Stimulated activated CD8-positive, alpha-beta memory T cell treated with anti-CD3 and anti-CD28 coated beads, Interleukin-4, amount 100 ng/mL, for 24 hours (primary cell): Measurements from ENCODE around the gene CDX1.

Experiments used
- DNase-seq: peaks from one replicate; pipeline ENCODE4 v3.0.0-alpha.2; 2020; ENCODE audit warnings: low read depth

Gene CDX1

GRCh38 chr5:150146862-150147601 lies 19.5 kb upstream of the CDX1 start:
- DNase-seq = no peak

DNA sequence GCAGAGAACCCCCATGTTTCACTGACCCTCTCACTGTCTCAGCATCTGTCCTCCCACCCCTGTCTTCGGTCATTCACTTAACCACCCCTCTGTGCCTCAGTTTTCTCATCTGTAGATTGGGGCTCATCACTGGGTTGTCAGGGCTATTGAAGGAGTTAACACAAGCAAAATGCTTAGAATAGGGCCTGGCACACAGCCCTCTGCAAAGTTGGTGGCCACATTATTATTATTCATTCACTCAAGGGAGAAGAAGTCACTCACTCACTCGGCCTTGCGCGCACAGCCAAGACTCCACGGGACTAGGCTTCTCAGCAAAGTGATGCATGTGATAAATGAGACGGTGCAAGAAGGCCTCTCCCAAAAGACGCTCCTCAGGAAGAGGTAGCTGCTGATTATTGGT lies 18.9 kb upstream of the CDX1 start:
- DNase-seq = no peak

- DNase-seq = no peak
Observed at GRCh38 chr5:150148117-150148927, 18.3 kb upstream of the CDX1 start.

GRCh38 chr5:150149618-150150017 lies 17.0 kb upstream of the CDX1 start:
- no peak for DNase-seq

DNA sequence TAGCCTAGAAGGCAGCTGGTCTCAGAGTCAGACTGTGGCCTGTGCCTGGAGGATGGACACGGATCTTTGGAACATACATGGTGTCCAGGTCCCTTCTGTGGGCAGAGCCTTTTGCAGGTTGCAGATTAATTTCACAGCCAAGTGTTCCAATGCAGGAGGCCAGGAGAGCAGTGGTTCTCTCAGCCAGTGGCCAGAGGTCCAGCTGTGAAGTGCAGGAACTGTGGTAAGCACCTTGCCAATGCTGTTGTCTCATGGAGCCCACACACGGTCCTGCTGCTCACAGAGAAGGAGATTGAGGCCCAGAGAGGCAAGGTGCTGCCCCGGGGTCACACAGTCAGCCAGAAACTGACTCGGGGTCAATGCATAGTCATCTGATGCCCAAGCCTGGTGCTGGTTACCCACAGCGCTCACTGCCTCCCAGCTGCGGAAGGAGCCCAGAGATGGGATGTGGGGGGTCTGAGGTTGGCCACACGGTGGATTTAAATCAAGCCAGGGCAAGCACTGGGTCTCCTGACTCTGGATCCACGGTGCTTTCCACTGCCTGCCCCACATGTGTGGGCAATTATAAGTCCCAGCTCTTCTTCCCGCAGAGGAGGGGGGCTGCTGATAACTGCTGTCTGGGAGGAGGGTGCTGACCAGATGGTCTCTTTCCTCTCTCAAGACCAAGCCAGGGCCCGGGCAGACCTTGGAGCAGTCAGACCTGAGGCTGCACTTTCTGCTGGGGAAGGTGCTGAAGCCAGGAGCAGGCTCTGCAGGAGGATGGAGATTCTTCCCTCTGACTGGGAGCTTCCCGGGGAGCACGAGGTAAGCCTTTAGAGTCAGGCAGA lies 13.7 kb upstream of the CDX1 start:
- DNase-seq = no peak

DNA sequence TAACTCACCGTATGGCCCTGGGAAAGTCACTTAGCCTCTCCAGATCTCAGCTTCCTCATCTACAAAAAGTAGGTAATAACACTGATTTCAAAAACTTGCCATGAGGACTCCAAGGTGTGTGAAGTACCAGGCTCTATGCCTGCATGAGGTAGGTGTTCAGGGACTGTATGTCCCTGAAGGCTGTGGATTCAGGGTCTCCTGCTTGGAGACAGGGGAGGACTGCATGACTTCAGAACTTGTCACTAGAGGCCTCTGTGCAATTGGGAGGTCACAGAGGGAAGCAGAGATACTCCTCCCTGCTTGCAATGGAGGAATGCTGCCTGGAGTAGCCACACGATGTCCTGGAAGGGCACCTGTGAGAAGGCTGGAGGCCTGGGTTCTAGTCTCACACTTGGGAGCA lies 13.1 kb upstream of the CDX1 start:
- no peak for DNase-seq

DNA sequence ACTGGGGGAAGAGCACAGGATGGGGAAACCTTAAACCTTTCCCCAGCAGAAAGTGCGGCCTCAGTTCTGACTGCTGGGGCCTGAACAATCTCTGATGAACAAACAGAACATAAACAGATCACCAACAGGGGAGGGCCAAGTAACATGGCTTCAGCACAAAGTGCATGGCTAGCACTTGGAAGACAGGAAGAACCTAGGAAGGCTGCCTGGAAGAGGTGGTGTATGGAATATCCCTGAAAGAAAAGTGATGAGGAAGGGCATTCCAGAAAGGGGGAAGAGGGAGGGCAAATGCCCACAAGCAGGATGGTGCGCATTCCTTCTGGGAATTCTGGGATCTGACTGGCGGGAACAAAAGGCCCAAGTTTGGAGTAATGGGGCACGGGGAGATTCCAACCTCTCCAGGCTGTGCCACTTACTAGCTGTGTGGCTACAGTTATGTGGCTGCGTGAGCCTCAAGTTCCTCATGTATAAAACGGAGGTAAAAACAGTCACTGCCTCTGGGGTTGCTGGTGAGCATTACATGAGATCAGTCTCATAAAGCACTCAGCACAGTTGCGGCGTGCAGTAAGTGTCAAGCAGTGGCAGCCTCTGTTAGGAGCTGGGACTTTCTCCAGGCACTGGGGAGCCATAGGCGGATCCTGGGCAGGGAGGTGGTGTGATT lies 12.5 kb upstream of the CDX1 start:
- DNase-seq = no peak

DNA sequence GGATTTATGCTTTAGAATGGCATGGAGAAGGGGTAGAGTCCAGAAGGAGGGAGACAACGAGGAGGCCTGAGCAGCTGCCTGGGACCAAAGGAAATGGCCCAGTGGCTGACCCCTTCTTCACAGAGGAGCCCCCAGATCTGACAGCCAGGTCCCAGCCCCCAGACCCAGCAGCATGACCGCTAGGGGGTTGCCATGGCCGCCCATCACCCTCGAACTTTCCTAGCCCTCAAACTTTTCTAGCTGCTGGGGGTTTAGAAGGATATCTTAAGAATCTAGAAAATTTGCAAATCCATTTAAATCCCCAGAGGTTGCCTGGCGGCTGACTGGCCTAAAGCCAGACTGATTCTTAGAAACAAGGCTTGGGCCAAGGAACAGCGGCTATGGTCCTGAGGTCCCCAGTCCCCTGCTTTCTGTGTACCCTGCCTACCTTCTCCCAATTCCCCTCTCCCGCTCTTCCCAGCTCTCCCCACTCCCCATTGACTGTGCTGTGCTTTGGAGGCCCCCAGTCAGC lies 11.9 kb upstream of the CDX1 start:
- DNase-seq = no peak

- peak; percentile 53 for DNase-seq
Observed at GRCh38 chr5:150155258-150156026, 11.1 kb upstream of the CDX1 start, which contains the start of gene PDGFRB. Gene PDGFRB (minus strand): TSS chr5:150155845. CDS start chr5:150137047, 18,798 bp downstream.

- DNase-seq = no peak
Observed at GRCh38 chr5:150156027-150156368, 10.6 kb upstream of the CDX1 start.

- DNase-seq = no peak
Observed at GRCh38 chr5:150156540-150156939, 10.0 kb upstream of the CDX1 start.

- no peak for DNase-seq
Observed at GRCh38 chr5:150157168-150157567, 9.4 kb upstream of the CDX1 start.

- no peak for DNase-seq
Observed at GRCh38 chr5:150158170-150158949, 8.2 kb upstream of the CDX1 start.

DNA sequence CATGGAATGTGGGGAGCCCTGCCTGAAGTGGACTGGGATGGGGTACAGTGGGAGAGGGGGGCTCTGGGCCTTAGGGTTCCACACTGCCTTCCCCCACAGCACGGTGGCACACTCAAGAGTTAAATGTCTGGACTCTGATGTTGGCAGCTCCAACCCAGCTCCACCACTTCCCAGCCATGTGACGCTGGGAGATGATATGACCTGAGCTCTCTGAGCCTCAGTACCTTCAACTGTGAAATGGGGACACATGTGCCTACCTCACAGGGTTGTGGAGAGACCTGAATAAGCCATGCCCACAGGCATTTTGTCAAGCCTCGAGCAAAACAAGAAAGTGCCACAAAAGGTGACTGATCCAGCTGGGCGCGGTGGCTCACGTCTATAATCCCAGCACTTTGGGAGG lies 7.5 kb upstream of the CDX1 start:
- no peak for DNase-seq

DNA sequence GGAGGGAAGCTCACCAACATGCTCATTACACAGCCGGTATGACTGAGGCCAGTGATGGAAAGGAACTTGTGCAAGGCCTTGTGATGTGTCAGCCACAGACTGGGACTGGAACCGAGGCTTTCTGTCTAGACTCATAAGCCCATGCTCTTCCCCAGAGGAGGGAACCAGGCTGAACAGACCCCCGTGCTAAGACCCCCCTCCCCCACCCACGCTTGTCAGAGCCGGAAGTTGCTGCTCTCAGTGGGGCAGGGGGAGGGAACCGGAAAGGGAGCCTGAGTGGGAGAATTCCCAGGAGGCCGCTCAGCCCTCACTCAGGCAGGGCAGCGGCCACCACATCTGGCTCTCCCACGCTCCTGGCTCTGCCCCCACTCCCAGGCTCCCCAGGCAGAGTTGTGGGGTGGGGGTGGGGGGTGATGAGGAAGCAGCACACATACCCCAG lies 6.8 kb upstream of the CDX1 start:
- no peak for DNase-seq

DNA sequence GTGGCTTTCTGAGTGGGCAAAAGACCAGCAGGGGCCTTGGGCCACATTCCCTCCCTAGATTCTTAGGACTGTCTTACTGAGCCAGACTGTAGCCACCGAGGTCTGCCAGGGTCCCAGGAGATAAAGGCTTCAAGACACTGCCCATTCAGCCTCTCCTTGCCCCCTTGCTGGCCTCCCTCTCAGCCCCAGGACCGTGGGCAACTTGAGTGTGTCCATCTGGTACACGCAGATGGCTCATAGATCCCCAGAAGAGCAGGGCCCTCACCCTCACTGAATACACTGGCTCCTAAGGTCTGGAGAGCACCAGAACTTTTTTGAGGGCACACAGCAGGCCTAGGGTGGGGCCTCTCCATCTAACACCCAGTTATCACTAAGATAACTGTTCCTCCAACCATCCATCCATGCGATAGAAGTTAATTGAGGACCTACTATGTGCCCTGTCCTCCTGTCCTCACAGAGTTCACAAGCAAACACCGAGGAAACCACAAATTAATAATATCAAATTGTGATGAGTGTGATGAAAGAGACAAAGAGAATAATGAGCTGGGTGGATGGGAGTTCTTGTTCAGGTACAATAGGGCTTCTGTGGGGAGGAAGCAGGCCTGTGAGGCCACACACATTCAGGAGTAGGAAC lies 6.0 kb upstream of the CDX1 start:
- no peak for DNase-seq

DNA sequence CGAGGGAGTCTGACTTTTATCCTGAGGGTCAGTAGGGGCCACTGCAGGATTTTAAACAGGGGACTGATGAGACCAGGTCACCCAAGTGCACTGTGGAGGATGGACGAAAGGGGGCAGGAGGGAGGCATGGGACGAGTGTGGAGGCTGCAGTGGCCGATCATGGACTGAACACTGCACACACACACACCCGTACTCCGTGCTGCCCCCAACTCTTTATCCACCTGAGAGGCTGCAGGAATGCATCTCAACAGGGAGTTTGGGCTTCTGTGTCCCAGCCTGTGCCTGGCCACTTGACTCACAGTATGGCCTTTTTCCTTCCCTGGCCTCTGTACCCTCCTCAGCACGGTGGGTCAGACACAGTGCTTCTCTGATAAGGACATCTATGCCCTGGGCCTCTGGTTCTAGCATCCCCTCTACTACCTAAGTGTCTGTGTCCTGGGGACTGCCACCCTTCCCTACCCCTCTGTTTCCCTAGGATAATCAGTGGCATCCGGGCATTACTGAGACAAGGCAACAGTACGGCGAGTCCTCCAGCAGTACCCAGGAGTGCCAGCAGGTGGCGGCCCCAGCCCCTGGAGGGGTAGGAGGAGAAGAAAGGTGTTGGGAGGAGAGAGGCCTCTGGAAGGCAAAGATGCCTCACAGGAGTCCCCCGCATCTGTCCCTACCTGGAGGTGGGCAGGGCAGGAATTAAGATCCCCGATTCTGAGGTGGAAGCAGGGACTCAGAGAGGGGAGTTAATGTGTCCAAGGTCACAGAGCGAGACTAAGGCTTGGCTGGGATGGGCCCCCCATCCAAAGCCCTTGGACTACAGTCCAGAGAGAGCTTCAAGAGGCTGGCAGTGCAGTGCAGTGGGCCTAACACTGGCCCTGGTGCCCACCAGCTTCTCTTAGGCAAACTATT lies 5.1 kb upstream of the CDX1 start:
- DNase-seq = peak; percentile 72

- DNase-seq = no peak
Observed at GRCh38 chr5:150162142-150162513, 4.5 kb upstream of the CDX1 start.

DNA sequence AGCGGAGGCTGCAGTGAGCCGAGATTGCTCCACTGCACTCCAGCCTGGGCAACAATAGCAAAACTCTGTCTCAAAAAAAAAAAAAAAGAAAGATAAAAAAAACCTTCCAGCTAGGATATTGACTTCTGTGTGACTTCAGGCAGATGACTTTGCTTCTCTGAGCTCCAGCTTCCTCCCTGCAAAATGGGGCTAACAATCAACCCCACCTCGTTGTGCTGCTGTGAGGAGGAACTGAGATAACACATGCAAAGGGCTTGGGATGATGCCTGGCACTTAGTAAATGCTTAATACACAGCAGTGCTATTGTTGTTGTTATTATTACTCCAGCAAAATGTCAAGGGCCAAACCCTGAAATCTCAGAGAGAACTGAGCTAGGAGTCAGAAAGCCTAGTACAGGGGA lies 3.5 kb upstream of the CDX1 start:
- DNase-seq = no peak
